Natural killer cell (primary cell): Measurements from ENCODE around the gene WDR41. TPM values are rescaled to one million over a fixed set of nuclear protein-coding genes. Genes with fewer than 3 reads are reported as not detected.

Source experiments
- ATAC-seq, 3 donors: fragments of 150-1000 bp in 2 of 3; fragments of 200-7000 bp in 1 of 3; cut with Tn5 transposase; 1 replicate in 1 of 3; 2 replicates in 2 of 3; pipeline ENCODE4 v1.10.0; 2021; ENCODE audit warnings: mild to moderate bottlenecking in 2 of 3, moderate library complexity in 2 of 3
- DNase-seq, 2 donors: peaks; one replicate each; pipeline versions ENCODE4 v3.0.0 to v3.0.0-alpha.2; 2013 to 2021; ENCODE audit warnings: mixed read lengths in 1 of 2
- H3K27ac ChIP-seq: one replicate; pipeline ENCODE4 v1.5.1; 2013; ENCODE audit warnings: mild to moderate bottlenecking, low read length
- H3K27me3 ChIP-seq: one replicate; pipeline ENCODE4 v1.6.1; 2013; ENCODE audit warnings: low read length; ENCODE audit not compliant: control insufficient read depth, insufficient read depth
- H3K36me3 ChIP-seq: one replicate; pipeline ENCODE4 v1.6.1; 2013; ENCODE audit warnings: low read length; ENCODE audit not compliant: control insufficient read depth, insufficient read depth
- H3K4me1 ChIP-seq: one replicate; pipeline ENCODE4 v1.6.1; 2013; ENCODE audit warnings: low read length; ENCODE audit not compliant: control insufficient read depth, insufficient read depth
- H3K4me3 ChIP-seq: one replicate; pipeline ENCODE4 v1.5.1; 2013; ENCODE audit warnings: low read length
- H3K9me3 ChIP-seq: one replicate; pipeline ENCODE4 v1.6.1; 2013; ENCODE audit warnings: low read length; ENCODE audit not compliant: control insufficient read depth, insufficient read depth
- H3K27ac Mint-ChIP-seq, 2 donors: one replicate each; pipeline ENCODE4 v1.8.0; 2022; ENCODE audit warnings: mild to moderate bottlenecking in 2 of 2, mixed read lengths in 2 of 2, moderate library complexity in 1 of 2
- H3K27me3 Mint-ChIP-seq, 2 donors: one replicate each; pipeline ENCODE4 v1.8.0; 2022; ENCODE audit warnings: low read depth in 2 of 2, mixed read lengths in 2 of 2
- H3K36me3 Mint-ChIP-seq: one replicate; pipeline ENCODE4 v1.8.0; 2022; ENCODE audit warnings: mixed read lengths
- H3K4me1 Mint-ChIP-seq, 2 donors: one replicate each; pipeline ENCODE4 v1.8.0; 2022; ENCODE audit warnings: mixed read lengths in 2 of 2
- H3K4me3 Mint-ChIP-seq: one replicate; pipeline ENCODE4 v1.8.0; 2022; ENCODE audit warnings: mild to moderate bottlenecking, moderate library complexity, mixed read lengths
- H3K9me3 Mint-ChIP-seq, 2 donors: one replicate each; pipeline ENCODE4 v1.8.0; 2022; ENCODE audit warnings: mixed read lengths in 2 of 2
- WGBS: methylation state at CpG from one replicate; pipeline ENCODE4 v1.1.7; 2013; ENCODE audit warnings: missing lambda C conversion rate; ENCODE audit not compliant: insufficient coverage; 5-methylcytosine and 5-hydroxymethylcytosine counted together
- intact Hi-C: fragments of 100-400 bp; cut with micrococcal nuclease; formaldehyde crosslinking; loops from one replicate; pipeline ENCODE4 v1.14.2; 2022
- total RNA-seq, 4 donors: library from RNA; stranded (reverse); fragments of 120-200 nt in 1 of 4; gene quantifications; one replicate each; pipeline versions ENCODE4 v1.2.3 to v1.2.4, GENCODE V29; 2013 to 2022
- TF ChIP-seq, protein P1 (sequence below): fragments of 200-600 bp; IDR thresholded peaks from one replicate; pipeline ENCODE4 v1.8.0; 2022; ENCODE audit warnings: antibody characterized with exemption

WDR41 gene
- total RNA-seq, 3 donors from 2014 or later (not counting 1 experiment from before 2014, with no cell fraction given) = 20.7 to 25.5 (median 24.9) TPM

DNA sequence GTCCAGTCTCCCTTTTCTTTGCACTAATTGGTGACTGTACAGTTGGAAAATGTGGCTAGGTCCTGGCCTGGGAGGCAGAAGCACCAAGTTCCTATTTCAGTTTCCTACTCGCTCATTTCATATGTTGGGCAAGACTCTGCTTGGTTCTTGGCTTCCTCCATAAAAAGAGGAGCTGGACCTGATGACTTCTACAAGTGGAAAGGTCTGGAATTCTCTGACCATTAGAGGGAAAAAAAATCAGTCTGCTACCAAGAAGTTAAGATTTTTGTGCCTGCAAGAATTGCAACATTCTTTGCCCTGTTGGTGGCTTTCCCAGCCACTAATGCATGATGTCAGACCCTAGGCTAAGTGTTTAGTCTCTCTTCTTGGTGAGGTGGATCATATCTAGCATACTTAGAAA is 91.5 kb downstream of the WDR41 start:
- H3K36me3 ChIP-seq = no peaks in the 10 kb centered on the region
- DNase-seq = no peak
- TF ChIP-seq, protein P1, sequence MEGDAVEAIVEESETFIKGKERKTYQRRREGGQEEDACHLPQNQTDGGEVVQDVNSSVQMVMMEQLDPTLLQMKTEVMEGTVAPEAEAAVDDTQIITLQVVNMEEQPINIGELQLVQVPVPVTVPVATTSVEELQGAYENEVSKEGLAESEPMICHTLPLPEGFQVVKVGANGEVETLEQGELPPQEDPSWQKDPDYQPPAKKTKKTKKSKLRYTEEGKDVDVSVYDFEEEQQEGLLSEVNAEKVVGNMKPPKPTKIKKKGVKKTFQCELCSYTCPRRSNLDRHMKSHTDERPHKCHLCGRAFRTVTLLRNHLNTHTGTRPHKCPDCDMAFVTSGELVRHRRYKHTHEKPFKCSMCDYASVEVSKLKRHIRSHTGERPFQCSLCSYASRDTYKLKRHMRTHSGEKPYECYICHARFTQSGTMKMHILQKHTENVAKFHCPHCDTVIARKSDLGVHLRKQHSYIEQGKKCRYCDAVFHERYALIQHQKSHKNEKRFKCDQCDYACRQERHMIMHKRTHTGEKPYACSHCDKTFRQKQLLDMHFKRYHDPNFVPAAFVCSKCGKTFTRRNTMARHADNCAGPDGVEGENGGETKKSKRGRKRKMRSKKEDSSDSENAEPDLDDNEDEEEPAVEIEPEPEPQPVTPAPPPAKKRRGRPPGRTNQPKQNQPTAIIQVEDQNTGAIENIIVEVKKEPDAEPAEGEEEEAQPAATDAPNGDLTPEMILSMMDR = no peak
- no peaks in the 10 kb centered on the region for H3K27me3 ChIP-seq
- no peak for ATAC-seq
- H3K27me3 Mint-ChIP-seq = peaks cover 4 to 15% of the 10 kb centered on the region in 2 donors
- H3K4me3 ChIP-seq = no peak overlapping the region
- intact Hi-C loops = no loop called here
- H3K27ac Mint-ChIP-seq = no peak overlapping the region
- no peak overlapping the region for H3K4me3 Mint-ChIP-seq
- 88% methylated on average over 1 of the region's 1 CpG for WGBS
- no peak overlapping the region for H3K27ac ChIP-seq
- no peaks in the 10 kb centered on the region for H3K4me1 Mint-ChIP-seq
- H3K9me3 ChIP-seq = no peaks in the 10 kb centered on the region
- H3K4me1 ChIP-seq = no peaks in the 10 kb centered on the region
- no peaks in the 10 kb centered on the region for H3K36me3 Mint-ChIP-seq
- no peaks in the 10 kb centered on the region for H3K9me3 Mint-ChIP-seq

DNA sequence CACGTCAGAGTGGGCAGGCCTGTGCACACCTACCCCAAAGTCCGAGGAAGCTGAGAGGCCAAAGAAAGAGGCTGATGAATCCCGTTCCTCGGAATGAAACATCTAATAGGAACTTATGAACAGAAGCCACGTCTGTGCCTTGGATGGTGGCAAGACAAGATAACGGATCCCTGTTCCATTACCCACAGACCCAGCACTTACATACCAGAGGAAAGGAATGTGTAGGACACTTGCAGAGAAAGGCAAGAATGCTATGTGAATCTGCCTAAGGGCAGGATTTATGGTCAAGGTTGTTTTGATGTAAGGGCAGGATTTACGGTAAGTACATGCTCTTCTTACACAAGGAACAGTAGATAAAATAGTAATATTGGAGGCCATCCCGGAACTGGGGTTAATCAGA is 93.2 kb downstream of the WDR41 start:
- H3K36me3 Mint-ChIP-seq = no peaks in the 10 kb centered on the region

DNA sequence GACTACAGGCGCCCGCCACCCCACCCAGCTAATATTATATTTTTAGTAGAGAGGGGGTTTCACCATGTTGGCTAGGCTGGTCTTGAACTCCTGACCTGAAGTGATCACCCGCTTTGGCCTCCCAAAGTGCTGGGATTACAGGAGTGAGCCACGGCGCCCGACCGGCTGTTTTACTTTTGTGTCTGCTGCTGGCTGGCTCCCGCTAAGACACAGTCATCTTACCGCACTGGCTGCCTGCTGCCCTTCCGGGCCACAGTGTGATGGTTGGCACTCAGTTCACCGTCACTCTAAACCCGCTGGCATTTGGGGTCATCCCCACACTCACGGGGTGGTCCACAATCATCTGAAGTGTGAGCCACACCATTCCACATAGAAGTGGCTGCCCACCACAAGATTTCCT is 93.7 kb downstream of the WDR41 start:
- peaks cover 0 to 15% of the 10 kb centered on the region in 2 donors for H3K27me3 Mint-ChIP-seq
- H3K9me3 ChIP-seq = no peaks in the 10 kb centered on the region
- ATAC-seq = no peak
- no peak overlapping the region for H3K4me3 ChIP-seq
- H3K9me3 Mint-ChIP-seq = no peaks in the 10 kb centered on the region
- no peaks in the 10 kb centered on the region for H3K27me3 ChIP-seq
- H3K27ac ChIP-seq = no peak overlapping the region
- 96% methylated on average over 11 of the region's 13 CpGs for WGBS
- TF ChIP-seq, protein P1 = no peak
- H3K36me3 Mint-ChIP-seq = no peaks in the 10 kb centered on the region
- H3K4me3 Mint-ChIP-seq = no peak overlapping the region
- no peaks in the 10 kb centered on the region for H3K4me1 Mint-ChIP-seq
- DNase-seq = no peak
- no peak overlapping the region for H3K27ac Mint-ChIP-seq
- no peaks in the 10 kb centered on the region for H3K4me1 ChIP-seq
- no peaks in the 10 kb centered on the region for H3K36me3 ChIP-seq
- intact Hi-C loops = no loop called here

More for the DNA sequence above, 93.2 kb downstream of the WDR41 start:
- TF ChIP-seq, protein P1 = no peak
- no peak for ATAC-seq
- H3K27me3 Mint-ChIP-seq = peaks cover 0 to 15% of the 10 kb centered on the region in 2 donors
- H3K4me1 ChIP-seq = no peaks in the 10 kb centered on the region
- H3K4me3 ChIP-seq = no peak overlapping the region
- intact Hi-C loops = no loop called here
- no peaks in the 10 kb centered on the region for H3K9me3 ChIP-seq
- H3K9me3 Mint-ChIP-seq = no peaks in the 10 kb centered on the region
- H3K27me3 ChIP-seq = no peaks in the 10 kb centered on the region
- H3K4me3 Mint-ChIP-seq = no peak overlapping the region
- H3K27ac ChIP-seq = no peak overlapping the region
- H3K27ac Mint-ChIP-seq = no peak overlapping the region
- H3K36me3 ChIP-seq = no peaks in the 10 kb centered on the region
- DNase-seq = no peak
- WGBS = 96% methylated on average over 6 of the region's 8 CpGs
- no peaks in the 10 kb centered on the region for H3K4me1 Mint-ChIP-seq

DNA sequence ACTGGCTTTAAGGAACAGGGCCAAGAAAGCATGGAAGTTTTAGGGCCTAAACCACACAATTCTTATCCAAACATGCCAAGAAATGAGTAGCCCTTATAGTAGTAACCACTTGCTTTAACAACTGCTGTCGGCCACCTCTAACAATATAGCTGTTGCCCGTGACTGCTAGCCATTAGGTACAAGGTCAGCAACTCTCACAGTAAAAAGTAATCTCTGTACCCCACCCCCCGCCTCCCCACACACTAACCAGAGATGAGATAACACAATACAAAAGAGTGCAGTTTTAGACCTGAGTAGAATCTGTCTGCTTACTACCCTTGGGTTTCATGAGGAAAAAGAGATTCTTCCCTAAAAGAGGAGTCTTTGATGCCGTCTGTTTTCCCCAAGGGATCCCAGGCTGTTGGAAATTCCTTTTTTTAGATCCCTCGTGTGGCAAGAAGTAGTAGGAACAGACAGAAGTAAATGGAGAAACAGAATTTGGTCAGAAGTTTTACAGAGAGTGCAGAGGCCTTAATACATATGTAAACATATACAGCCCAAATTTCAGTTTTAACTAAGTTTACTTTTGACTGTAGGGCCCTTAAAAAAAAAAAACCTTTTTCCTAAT is 94.3 kb downstream of the WDR41 start:
- no peak overlapping the region for H3K4me3 Mint-ChIP-seq
- Histone ChIP-seq H3K4me3 (no peak overlapping the region), H3K27me3 (no peaks in the 10 kb centered on the region), H3K27ac (no peak overlapping the region), H3K36me3 (no peaks in the 10 kb centered on the region), H3K4me1 (no peaks in the 10 kb centered on the region), H3K9me3 (no peaks in the 10 kb centered on the region)
- TF ChIP-seq, protein P1 = no peak
- no peak overlapping the region for H3K27ac Mint-ChIP-seq
- 85% methylated on average over 5 of the region's 5 CpGs for WGBS
- intact Hi-C loops = no loop called here
- DNase-seq (no peak), ATAC-seq (no peak)
- H3K4me1 Mint-ChIP-seq = no peaks in the 10 kb centered on the region
- peaks cover 0 to 15% of the 10 kb centered on the region in 2 donors for H3K27me3 Mint-ChIP-seq
- no peaks in the 10 kb centered on the region for H3K9me3 Mint-ChIP-seq
- no peaks in the 10 kb centered on the region for H3K36me3 Mint-ChIP-seq
